ENCODE measurements around the gene FAM20A. TPM values are rescaled to one million over a fixed set of nuclear protein-coding genes. Genes with fewer than 3 reads are reported as not detected.
"Not testable (repeated sequence)": the region's sequence is repeated elsewhere in the genome, so short reads cannot be mapped to it uniquely, and the experiment has no call there.

The FAM20A gene
- total and polyA plus RNA-seq, 5 donors: 2.0 to 10.1 (median 3.1) TPM

DNA sequence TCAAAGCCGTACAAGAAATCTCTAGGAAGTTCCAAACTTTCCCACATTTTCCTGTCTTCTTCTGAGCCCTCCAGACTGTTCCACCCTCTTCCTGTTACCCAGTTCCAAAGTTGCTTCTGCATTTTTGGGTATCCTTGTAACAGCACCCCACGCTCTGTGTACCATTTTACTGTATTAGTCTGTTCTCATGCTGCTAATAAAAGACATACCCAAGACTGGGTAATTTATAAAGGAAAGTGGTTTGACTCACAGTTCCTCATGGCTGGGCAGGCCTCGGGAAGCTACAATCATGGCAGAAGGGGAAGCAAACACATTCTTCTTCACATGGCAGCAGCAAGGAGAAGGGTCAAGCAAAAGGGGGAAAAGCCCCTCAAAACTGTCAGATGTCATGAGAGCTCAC is 82.1 kb downstream of the FAM20A start:
- 73% methylated on average over 3 of the region's 3 CpGs for WGBS
- DNase-seq; H3K4me1 ChIP-seq (ENCODE audit: control insufficient read depth, insufficient read depth, low read length); H3K27me3 ChIP-seq (ENCODE audit: control insufficient read depth, insufficient read depth); ATAC-seq; H3K9me3 ChIP-seq (ENCODE audit: control insufficient read depth, low read length); H3K4me3 ChIP-seq (ENCODE audit: low read length): not testable (repeated sequence)
- intact Hi-C loops (cut with DNase I): loop anchor here in 1 of 4 donors (10.0 kb wide), 1 partner anchor 54 kb away; no protein-coding TSS in a partner anchor
- peak overlapping the region; percentile 85 for H3K27ac ChIP-seq (ENCODE audit: low read length)

DNA sequence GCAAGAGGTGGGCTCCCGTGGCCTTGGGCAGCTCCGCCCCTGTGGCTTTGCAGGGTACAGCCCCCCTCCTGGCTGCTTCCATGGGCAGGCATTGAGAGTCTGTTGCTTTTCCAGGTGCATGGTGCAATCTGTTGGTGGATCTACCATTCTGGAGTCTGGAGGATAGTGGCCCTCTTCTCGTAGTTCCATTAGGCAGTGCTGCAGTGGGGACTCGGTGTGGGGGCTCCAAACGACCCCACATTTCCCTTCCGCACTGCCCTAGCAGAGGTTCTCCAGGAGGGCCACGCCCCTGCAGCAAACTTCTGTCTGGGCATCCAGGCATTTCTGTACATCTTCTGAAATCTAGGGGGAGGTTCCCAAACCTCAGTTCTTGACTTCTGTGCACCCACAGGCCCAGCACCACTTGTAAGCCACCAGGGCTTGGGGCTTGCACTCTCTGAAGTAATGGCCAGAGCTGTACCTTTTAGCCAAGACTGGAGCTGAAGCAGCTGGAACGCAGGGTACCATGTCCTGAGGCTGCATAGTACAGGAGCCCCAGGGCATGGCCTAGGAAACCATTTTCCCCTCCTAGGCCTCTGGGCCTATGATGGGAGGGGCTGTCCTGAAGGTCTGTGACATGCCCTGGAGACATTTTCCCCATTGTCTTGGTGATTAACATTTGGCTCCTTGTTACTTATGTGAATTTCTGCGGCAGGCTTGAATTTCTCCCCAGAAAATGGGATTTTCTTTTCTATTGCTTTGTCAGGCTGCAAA is 82.9 kb downstream of the FAM20A start:
- Histone ChIP-seq H3K4me3 (ENCODE audit: low read length) (no peak overlapping the region), H3K4me1 (ENCODE audit: control insufficient read depth, insufficient read depth, low read length) (peaks cover 8% of the 10 kb centered on the region), H3K27ac (ENCODE audit: low read length) (peak overlapping the region; percentile 60), H3K27me3 (ENCODE audit: control insufficient read depth, insufficient read depth) (no peaks in the 10 kb centered on the region), H3K9me3 (ENCODE audit: control insufficient read depth, low read length) (no peaks in the 10 kb centered on the region)
- intact Hi-C loops (cut with DNase I): loop anchor here in 1 of 4 donors (10.0 kb wide), 1 partner anchor 53 kb away; no protein-coding TSS in a partner anchor
- WGBS: 94% methylated on average over 9 of the region's 9 CpGs
- DNase-seq: no peak
- ATAC-seq: peak in 1 of 2 donors; percentile 7

DNA sequence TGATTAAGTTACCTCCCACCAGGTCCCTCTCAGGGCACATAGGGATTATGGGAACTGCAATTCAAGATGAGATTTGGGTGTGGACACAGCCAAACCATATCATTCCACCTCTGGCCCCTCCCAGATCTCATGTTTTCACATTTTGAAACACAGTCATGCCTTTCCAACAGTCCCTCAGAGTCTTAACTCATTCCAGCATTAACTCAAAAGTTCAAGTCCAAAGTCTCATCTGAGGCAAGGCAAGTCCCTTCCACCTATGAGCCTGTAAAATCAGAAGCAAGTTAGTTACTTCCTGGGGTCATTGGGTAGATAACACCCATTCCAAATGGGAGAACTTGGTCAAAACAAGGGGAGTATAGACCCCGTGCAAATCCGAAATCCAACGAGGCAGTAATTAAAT is 83.6 kb downstream of the FAM20A start:
- H3K27ac ChIP-seq (ENCODE audit: low read length): peak overlapping the region; percentile 60
- H3K4me1 ChIP-seq (ENCODE audit: control insufficient read depth, insufficient read depth, low read length); ATAC-seq; H3K27me3 ChIP-seq (ENCODE audit: control insufficient read depth, insufficient read depth); H3K4me3 ChIP-seq (ENCODE audit: low read length); H3K9me3 ChIP-seq (ENCODE audit: control insufficient read depth, low read length); DNase-seq: not testable (repeated sequence)
- intact Hi-C loops (cut with DNase I): loop anchor here in 1 of 4 donors (10.0 kb wide), 1 partner anchor 53 kb away; no protein-coding TSS in a partner anchor
- WGBS: 93% methylated on average over 3 of the region's 3 CpGs

DNA sequence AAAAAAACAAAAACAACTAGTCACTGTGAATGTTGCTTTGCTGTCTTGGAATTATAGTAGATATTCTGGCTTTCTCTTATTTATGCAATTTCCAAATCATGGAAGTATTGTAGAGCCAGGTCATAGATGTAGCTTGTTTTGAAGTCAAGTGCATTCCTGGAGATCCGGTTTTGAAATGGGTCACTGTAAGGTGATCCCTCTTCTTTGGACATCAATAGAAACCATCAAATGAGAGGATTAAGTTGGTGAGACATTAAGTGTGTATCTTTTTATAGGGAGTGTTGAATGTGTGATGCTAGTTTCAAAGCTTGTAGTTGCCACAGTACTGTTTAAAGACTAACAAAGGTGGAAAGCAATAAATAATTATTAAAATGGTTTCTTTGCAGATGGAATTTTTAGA is 84.4 kb downstream of the FAM20A start:
- Histone ChIP-seq H3K27me3 (ENCODE audit: control insufficient read depth, insufficient read depth) (no peaks in the 10 kb centered on the region), H3K9me3 (ENCODE audit: control insufficient read depth, low read length) (no peaks in the 10 kb centered on the region), H3K27ac (ENCODE audit: low read length) (no peak overlapping the region), H3K4me1 (ENCODE audit: control insufficient read depth, insufficient read depth, low read length) (peaks cover 6% of the 10 kb centered on the region), H3K4me3 (ENCODE audit: low read length) (no peak overlapping the region)
- DNase-seq (no peak), ATAC-seq (no peak)
- WGBS: 53% methylated on average over 1 of the region's 1 CpG
- intact Hi-C loops (cut with DNase I): loop anchor here in 1 of 4 donors (10.0 kb wide), 1 partner anchor 52 kb away; no protein-coding TSS in a partner anchor

DNA sequence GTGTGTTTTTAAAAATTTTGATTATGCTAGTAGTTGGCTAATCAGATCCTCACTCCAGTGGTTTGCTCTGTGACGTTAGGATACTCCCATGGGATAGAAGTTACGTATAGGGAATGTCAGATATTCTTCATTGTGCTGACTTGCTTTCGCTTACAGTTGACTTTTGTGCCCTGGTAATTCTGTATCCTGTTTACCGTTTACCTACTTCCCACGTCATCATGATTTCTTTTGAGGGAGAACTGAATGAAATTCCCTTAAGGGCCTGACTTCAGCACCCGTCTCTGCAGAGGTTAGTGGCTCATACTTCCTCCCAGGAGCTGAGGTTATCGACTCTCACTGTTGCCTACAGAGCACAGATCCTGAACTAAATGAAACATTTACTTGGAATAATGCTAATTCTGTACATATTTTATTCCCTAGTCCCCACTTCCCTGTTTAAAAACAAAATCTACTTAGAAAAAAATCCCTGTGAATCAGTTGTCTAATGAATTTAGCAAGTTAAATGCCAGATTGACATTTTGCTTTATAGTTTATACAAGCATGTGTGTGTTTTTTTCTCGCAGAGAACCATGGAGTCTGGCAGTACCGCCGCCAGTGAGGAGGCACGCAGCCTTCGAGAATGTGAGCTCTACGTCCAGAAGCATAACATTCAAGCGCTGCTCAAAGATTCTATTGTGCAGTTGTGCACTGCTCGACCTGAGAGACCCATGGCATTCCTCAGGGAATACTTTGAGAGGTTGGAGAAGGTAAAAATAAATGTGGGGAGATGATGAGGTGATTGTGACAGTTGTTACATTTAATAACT is 86.1 kb downstream of the FAM20A start:
- Histone ChIP-seq H3K9me3 (ENCODE audit: control insufficient read depth, low read length) (no peaks in the 10 kb centered on the region), H3K4me1 (ENCODE audit: control insufficient read depth, insufficient read depth, low read length) (peaks cover 2% of the 10 kb centered on the region), H3K4me3 (ENCODE audit: low read length) (peak overlapping the region; percentile 68), H3K27ac (ENCODE audit: low read length) (peak overlapping the region; percentile 72), H3K27me3 (ENCODE audit: control insufficient read depth, insufficient read depth) (no peaks in the 10 kb centered on the region)
- DNase-seq (no peak), ATAC-seq (no peak)
- intact Hi-C loops (cut with DNase I): loop anchor here in 1 of 4 donors (10.0 kb wide), 1 partner anchor 50 kb away; no protein-coding TSS in a partner anchor
- WGBS: 15% methylated on average over 15 of the region's 15 CpGs

- no peak for DNase-seq
- no peaks in the 10 kb centered on the region for H3K4me1 ChIP-seq (ENCODE audit: control insufficient read depth, insufficient read depth, low read length)
- 11% methylated on average over 3 of the region's 3 CpGs for WGBS
Measured at GRCh38 chr17:68513932-68514331, 87.2 kb downstream of the FAM20A start.

DNA sequence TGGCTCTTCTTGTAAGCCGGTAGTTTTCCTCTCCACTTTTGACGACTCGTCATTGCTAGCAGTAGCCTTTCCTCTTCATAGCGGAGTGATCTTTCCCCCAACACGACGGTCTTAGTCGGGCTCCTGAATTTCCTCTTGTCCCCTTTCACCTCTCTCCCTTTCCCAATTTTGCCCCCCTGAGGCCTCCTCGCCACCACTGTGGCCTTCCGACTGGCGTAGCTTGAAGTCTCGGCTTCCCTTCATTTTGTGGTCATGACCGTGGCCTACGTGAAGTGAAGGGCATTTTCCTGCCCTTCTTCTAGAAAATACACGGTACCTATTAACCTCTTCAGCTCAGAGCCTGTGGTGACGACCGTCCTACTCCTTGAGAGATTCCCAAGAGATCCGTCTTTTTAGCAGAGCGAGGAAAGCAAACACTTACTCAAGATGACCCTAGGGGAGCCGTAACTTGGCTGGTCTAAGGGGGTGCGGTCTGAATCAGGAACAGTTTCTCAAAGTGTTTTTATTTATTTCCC is 88.2 kb downstream of the FAM20A start:
- Histone ChIP-seq H3K27me3 (ENCODE audit: control insufficient read depth, insufficient read depth) (no peaks in the 10 kb centered on the region), H3K4me1 (ENCODE audit: control insufficient read depth, insufficient read depth, low read length) (no peaks in the 10 kb centered on the region), H3K27ac (ENCODE audit: low read length) (peak overlapping the region; percentile 98), H3K9me3 (ENCODE audit: control insufficient read depth, low read length) (no peaks in the 10 kb centered on the region), H3K4me3 (ENCODE audit: low read length) (peak overlapping the region; percentile 68)
- WGBS: under 1% methylated on average over 20 of the region's 20 CpGs
- intact Hi-C loops (cut with DNase I): loop anchor here in 1 of 4 donors (10.0 kb wide), 1 partner anchor 48 kb away; no protein-coding TSS in a partner anchor
- DNase-seq (peak in 2 of 3 donors; percentile 39 to 72), ATAC-seq (peak; percentile 4 to 9)

More at GRCh38 chr17:68513932-68514331, 87.2 kb downstream of the FAM20A start:
- ATAC-seq: no peak
- no peak overlapping the region for H3K27ac ChIP-seq (ENCODE audit: low read length)
- no peaks in the 10 kb centered on the region for H3K27me3 ChIP-seq (ENCODE audit: control insufficient read depth, insufficient read depth)
- H3K4me3 ChIP-seq (ENCODE audit: low read length): peak overlapping the region; percentile 68
- H3K9me3 ChIP-seq (ENCODE audit: control insufficient read depth, low read length): no peaks in the 10 kb centered on the region
- intact Hi-C loops (cut with DNase I): loop anchor here in 1 of 4 donors (10.0 kb wide), 1 partner anchor 49 kb away; no protein-coding TSS in a partner anchor

GRCh38 chr17:68512247-68512959 is 88.8 kb downstream of the FAM20A start, which contains the start of gene PRKAR1A:
TSS of gene PRKAR1A (plus strand) at chr17:68512430. CDS start at chr17:68515400, 2,970 bp downstream.
- under 1% methylated on average over 81 of the region's 81 CpGs for WGBS

DNA sequence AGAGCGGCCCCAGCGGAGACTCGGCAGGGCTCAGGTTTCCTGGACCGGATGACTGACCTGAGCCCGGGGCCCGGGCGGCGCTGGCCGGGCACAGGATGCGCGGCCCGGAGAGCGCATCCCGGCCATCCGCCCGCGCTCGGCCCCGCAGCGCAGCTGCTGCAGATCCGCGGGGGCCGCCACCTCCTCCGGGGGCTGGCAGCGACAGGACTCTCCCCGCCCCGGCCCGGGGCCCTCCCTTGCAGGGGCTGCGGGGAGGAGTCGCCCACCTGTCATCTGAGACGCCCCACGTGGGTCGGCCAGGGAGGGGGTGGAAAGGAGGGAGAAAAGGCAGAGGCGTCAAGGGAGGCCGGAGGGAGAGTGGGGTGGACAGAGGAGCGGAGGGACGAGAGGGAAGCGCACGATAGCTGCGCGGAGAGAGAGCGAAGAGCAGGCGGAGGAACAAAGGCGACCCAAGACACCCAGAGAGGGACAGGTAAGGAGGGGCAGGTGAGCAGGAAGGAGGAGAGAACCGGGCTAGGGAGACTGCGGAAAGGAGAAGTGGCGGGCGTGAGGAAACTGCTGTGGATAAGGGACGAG is 89.4 kb downstream of the FAM20A start:
- Histone ChIP-seq H3K27ac (ENCODE audit: low read length) (peak overlapping the region; percentile 98), H3K27me3 (ENCODE audit: control insufficient read depth, insufficient read depth) (no peaks in the 10 kb centered on the region), H3K9me3 (ENCODE audit: control insufficient read depth, low read length) (no peaks in the 10 kb centered on the region), H3K4me3 (ENCODE audit: low read length) (peak overlapping the region; percentile 68), H3K4me1 (ENCODE audit: control insufficient read depth, insufficient read depth, low read length) (no peaks in the 10 kb centered on the region)
- ATAC-seq (peak; percentile 80 to 86), DNase-seq (peak; percentile 83 to 95 (median 93))
- intact Hi-C loops (cut with DNase I): loop anchor here in 1 of 4 donors (10.0 kb wide), 1 partner anchor 47 kb away; no protein-coding TSS in a partner anchor
- under 1% methylated on average over 49 of the region's 49 CpGs for WGBS

More at GRCh38 chr17:68512247-68512959, 88.8 kb downstream of the FAM20A start, which contains the start of gene PRKAR1A:
- peak within 1 kb of the TSS; percentile 98 for H3K27ac ChIP-seq (ENCODE audit: low read length)
- ATAC-seq (peak; percentile 94 to 96), DNase-seq (peak; percentile 95 to 98 (median 97))
- H3K9me3 ChIP-seq (ENCODE audit: control insufficient read depth, low read length): no peaks in the 10 kb centered on the region
- H3K4me1 ChIP-seq (ENCODE audit: control insufficient read depth, insufficient read depth, low read length): no peaks in the 10 kb centered on the region
- peak within 1 kb of the TSS; percentile 68 for H3K4me3 ChIP-seq (ENCODE audit: low read length)
- intact Hi-C loops (cut with DNase I): loop anchor here in 1 of 4 donors (10.0 kb wide), 1 partner anchor 48 kb away; no protein-coding TSS in a partner anchor
- no peaks in the 10 kb centered on the region for H3K27me3 ChIP-seq (ENCODE audit: control insufficient read depth, insufficient read depth)
